ENCODE data around the gene NPTXR.

NPTXR gene

DNA sequence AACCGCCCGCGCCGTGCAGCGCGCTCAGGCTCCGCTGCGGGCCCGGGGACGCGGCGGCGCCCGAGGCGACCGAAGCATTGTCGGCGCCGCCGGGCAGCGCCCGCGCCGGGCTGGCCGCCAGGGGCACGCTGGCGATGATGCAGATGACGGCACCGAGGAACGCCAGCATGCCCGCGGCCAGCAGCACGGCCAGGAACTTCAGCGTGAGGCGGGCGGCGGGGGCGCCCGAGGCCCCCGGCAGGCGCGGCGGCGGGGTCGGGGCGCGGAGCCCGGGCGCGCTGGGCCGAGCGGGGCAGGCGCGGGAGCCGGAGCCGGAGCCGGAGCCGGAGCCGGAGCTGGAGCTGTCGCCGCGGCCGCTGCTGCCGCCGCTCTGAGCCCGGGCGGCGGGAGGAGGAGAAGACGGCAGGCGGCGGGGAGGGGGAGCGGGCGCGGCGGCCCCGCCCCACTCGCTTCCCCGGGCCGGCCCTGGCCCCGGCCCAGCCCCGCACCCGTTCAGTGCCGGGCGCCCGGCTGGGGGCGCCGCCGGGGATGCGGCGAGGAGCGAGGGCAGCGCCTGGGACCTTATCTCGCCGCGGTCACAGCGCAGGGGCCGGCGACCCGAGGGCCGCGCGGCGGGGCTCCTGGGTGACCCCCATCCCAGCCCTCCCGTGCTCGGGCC is at the start of gene NPTXR:
NPTXR (minus strand) TSS at position 372 of the 658 bp plus-strand sequence.
- no peak for DNase-seq

DNA sequence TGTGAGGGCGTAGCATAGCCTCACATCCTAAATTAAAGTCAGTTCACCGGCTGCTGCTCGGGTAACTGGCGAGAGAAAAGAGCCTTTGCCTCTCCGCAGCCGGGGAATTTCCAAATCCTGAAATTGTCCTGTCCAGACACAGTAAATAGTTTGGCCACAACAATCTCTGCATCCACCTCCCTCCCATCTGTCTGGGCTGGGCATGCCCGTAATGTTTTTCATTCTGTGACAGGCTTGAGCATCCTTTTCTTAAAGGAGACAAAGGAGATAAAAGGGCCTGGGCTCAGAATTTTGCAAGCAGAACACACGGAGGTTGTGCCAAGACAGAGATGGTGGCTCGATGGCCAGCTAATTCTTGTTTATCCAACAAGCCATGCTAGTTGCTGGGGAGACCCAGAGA is 47.4 kb upstream of the NPTXR start:
- no peak for DNase-seq

GRCh38 chr22:38890377-38890776 is 46.5 kb upstream of the NPTXR start:
- DNase-seq = no peak

GRCh38 chr22:38886333-38886732 is 42.5 kb upstream of the NPTXR start:
- no peak for DNase-seq

GRCh38 chr22:38882972-38883622 is 39.3 kb upstream of the NPTXR start:
- no peak for DNase-seq

GRCh38 chr22:38881997-38882879 is 38.4 kb upstream of the NPTXR start:
- DNase-seq = no peak

- peak; percentile 72 for DNase-seq
These were observed 37.6 kb upstream of the NPTXR start for GRCh38 chr22:38881464-38881871.

- DNase-seq = no peak
These were observed 36.1 kb upstream of the NPTXR start for GRCh38 chr22:38879961-38880360.

GRCh38 chr22:38879108-38879729 is 35.4 kb upstream of the NPTXR start:
- no peak for DNase-seq

GRCh38 chr22:38878001-38878400 is 34.2 kb upstream of the NPTXR start:
- DNase-seq = no peak

GRCh38 chr22:38874529-38875222 is 30.8 kb upstream of the NPTXR start:
- DNase-seq = no peak

- no peak for DNase-seq
These were observed 29.9 kb upstream of the NPTXR start for GRCh38 chr22:38873469-38874411.

DNA sequence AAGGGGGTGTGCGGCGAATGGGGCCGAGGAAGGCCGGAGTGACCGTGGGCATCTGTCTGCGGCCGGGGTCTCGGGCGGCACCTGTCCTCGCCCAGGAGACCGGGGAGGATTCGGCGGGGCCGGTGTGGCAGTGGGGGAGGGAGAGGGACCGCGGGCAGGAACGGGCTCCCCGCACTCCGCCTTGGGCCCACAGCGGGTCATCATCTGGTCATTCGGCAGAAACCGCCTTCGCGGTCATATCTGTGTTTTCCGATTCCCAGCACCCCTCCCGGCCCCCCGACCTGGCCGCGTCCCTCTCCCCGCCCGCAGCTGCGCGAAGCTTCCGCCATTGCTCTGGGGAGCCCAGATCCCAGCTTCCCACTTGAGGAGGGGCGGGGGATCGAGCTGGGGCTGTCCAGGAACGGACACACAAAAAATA is 29.0 kb upstream of the NPTXR start:
- no peak for DNase-seq

DNA sequence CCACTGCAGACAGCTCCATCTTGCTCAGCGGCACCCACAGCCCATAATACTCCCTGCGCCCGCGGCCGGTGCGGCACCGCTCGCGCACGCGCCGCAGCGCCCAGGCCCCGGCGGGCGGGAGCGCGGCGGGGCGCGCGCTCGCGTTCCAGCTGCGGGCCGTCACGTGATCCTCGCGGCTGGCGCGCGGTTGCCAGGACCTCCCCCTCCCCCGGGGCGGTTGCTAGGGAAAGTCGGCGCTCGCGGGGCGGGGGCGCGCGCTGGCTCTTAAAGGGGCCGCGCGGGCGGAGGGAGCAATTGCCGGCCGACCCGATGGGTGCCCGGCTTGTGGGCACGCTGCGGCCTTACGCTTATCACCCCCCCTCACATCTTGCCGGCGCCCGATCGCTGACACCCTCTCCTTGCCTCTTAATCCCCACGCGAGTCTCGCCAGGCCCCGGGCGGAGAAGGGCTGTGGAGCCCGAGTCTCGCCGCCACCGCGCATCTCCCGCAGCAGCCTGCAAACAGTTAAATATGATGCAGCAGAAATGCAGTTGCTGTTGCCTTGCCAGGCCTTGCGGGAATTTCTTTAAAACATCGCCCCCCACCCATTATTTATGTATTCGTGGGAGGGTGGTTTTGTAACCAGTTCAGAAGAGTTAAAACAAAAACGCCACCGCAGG is 28.5 kb upstream of the NPTXR start, which contains the start of gene CBX6:
CBX6 (minus strand) TSS at position 45 of the 659 bp plus-strand sequence; CDS start at position 19, 26 bp downstream.
- DNase-seq = peak; percentile 92

DNA sequence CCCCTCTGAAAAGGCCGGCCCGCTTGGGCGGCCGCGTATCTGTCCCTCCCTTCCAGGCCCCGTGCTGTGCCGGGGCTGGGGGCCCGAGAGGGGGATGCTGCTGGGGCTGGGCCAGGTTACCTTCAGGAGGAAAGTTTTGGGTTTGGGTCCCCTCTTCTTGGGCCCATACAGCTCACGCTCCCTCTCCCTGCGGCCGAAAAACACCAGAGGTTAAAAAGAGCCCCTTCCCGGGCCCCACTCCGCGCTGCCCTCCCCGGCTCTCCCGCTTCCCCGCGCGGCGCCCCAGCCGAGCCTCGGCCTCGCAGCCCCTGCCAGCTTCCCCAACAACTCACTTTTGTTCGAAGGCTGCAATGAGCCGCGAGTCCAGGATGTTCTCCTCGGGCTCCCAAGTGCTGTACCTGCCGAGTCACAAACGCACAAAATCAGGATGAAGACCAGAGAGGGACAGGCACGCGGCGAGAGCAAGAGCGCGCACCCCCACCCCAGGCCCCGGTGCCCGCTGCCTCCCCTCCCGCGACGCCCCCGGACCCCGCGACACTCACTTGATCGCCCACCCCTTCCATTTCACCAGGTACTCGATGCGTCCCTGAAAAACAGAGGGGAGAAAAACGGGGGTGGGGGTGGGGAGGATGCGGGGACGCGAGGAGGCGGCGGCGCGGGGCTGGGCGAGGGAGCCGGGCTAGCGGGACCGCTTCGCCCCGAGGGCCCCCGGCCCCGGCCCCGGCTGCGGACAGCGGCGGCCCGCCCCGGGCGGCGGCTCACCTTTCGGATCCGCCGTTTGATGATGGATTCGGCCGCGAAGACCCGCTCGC is 27.7 kb upstream of the NPTXR start:
- peak; percentile 19 for DNase-seq

DNA sequence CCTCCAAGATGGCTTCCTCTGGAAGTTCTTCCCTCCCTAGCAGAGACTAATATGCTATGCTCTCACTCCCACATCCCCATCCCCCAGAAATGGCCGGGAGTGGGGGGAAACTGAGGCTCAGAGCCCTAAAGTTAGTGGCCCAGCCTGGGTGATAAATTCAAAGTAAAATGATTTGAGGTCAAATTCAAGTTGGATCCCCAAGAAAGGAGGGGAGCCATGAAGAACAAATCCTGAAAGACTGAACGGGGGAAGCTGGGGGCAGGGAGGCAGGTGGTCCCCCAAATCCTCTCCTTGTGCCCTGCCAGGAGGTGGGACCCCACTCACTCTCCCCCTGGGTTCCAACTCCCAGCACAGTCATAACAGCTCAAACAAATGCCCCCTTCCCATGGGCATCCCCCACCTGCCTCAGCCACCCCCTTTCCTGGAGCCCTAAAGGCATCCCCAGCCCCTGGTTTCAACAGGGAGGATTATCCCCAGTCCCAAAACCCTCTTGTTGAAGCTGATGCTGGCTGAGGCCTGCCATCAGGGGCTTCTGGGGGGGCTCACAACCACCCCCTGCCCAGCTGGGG is 27.0 kb upstream of the NPTXR start:
- no peak for DNase-seq

- peak; percentile 76 for DNase-seq
These were observed 26.5 kb upstream of the NPTXR start for GRCh38 chr22:38870312-38870741.

DNA sequence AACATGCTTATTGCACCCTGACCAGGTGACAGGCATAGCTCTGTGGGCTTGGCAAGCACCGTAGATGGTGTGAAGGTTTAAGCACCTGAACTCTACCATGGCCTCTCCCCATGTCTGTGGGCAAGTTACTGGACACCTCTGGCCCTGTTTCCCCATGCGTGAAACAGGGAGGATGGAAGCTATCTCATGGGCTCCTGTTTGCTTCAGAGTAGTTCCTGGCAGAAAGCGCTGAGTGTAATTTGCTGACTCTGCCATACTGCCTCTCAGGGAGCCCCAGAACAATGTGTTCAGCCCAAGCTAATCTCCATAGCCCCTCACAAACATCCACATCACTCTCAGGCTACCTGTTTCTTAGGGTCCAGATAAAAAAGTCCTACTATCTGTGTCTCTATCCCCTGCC is 25.8 kb upstream of the NPTXR start:
- no peak for DNase-seq

GRCh38 chr22:38868886-38869381 is 25.1 kb upstream of the NPTXR start:
- peak; percentile 64 for DNase-seq

Data from fibroblast of skin of right quadriceps (primary cell).